Vagina (tissue), 2 donors: ENCODE results near the gene MED13L.

Experiments used
- CTCF ChIP-seq, 3 experiments: fragments of 450-650 bp in 2 of 3; fragments of 200-600 bp in 1 of 3; sonication (generic) in 1 of 3; IDR thresholded peaks; one replicate each; pipeline ENCODE4 v1.5.1; 2017 to 2019; ENCODE audit warnings: antibody characterized with exemption in 3 of 3, mild to moderate bottlenecking in 2 of 3, moderate library complexity in 2 of 3
- POLR2A ChIP-seq, 2 donors: fragments of 450-650 bp; IDR thresholded peaks; one replicate each; pipeline ENCODE4 v1.6.1; 2017; ENCODE audit warnings: antibody characterized with exemption in 2 of 2, mild to moderate bottlenecking in 2 of 2, moderate library complexity in 2 of 2

- no peak for TF ChIP-seq CTCF (IDR thresholded peaks at IDR 0.05)
- no peak for TF ChIP-seq POLR2A (IDR thresholded peaks at IDR 0.05)
Observed at GRCh38 chr12:116303066-116303465, 25.6 kb upstream of the MED13L start.
